ENCODE results near the gene DMD.

Gene DMD

DNA sequence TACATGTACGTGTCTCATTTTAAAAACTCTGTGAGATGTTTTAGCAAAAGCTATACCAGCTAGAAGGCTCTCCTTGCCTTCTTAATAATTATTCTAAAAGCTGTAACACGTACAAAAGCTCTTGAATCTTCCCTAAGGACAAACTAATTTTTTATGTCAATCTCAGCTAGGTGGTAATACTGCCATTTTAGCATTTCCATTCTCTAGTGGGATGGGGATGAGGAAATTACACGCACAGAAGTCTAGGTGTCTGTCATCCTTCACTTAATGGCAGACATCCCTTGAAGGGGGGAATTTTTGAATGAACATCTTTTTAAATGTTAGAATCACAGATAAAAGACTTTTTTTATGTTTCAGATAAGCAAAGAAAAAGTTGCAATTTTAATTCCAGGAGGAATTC is 569.1 kb downstream of the DMD start:
- Histone ChIP-seq H3K27ac (ENCODE audit: insufficient read depth, low read length, poor library complexity, severe bottlenecking) (no peak overlapping the region), H3K9me3 (ENCODE audit: control insufficient read depth, low read length) (no peaks in the 10 kb centered on the region), H3K36me3 (ENCODE audit: control insufficient read depth, insufficient read depth, low read length) (no peaks in the 10 kb centered on the region), H3K4me3 (ENCODE audit: insufficient read depth, low read depth, low read length, poor library complexity, severe bottlenecking) (no peak overlapping the region), H3K4me1 (ENCODE audit: control insufficient read depth, insufficient read depth, low read length, poor library complexity, severe bottlenecking) (no peaks in the 10 kb centered on the region), H3K27me3 (replicated peaks; ENCODE audit: control insufficient read depth, insufficient read depth, low read length, poor library complexity, severe bottlenecking) (no peaks in the 10 kb centered on the region)
- no peak for DNase-seq

DNA sequence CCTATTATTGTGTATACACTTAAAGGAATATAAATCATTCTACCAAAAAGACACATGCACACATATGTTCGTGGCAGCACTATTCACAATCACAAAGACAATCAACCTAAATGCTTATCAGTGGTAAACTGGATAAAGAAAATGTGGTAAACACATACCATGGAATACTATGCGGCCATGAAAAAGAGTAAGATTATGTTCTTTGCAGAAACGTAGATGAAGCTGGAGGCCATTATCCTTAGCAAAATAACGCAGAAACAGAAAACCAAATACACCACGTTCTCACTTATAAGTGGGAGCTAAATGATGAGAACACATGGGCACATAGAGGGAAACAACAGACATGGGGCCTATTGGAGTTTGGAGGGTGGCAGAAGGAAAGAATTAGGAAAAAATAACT is 593.2 kb downstream of the DMD start:
- Histone ChIP-seq H3K4me3 (ENCODE audit: insufficient read depth, low read depth, low read length, poor library complexity, severe bottlenecking) (no peak overlapping the region), H3K4me1 (ENCODE audit: control insufficient read depth, insufficient read depth, low read length, poor library complexity, severe bottlenecking) (no peaks in the 10 kb centered on the region)
- no peak for DNase-seq

DNA sequence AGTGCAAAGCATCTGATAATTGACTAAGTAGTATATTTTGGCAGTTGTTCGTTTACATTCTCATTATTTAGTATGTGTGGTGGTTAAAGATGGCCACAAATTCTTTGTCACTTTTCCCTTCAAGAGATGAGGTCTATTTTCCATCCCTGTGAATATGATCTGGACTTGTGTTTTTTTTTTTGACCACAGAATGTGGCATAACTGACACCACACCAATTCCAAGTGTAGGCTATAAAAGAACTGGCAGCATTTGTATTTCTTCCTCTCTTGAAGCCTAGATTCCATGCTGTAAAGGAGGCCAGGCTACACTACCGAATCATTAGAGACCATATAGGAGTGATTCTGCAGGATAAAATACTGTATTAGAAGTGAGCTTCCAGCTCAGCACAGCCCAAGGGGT is 596.6 kb downstream of the DMD start:
- DNase-seq, result no peak
- Histone ChIP-seq H3K9me3 (ENCODE audit: control insufficient read depth, low read length) (no peaks in the 10 kb centered on the region), H3K27ac (ENCODE audit: insufficient read depth, low read length, poor library complexity, severe bottlenecking) (no peak overlapping the region), H3K4me1 (ENCODE audit: control insufficient read depth, insufficient read depth, low read length, poor library complexity, severe bottlenecking) (no peaks in the 10 kb centered on the region), H3K36me3 (ENCODE audit: control insufficient read depth, insufficient read depth, low read length) (no peaks in the 10 kb centered on the region), H3K27me3 (replicated peaks; ENCODE audit: control insufficient read depth, insufficient read depth, low read length, poor library complexity, severe bottlenecking) (no peaks in the 10 kb centered on the region), H3K4me3 (ENCODE audit: insufficient read depth, low read depth, low read length, poor library complexity, severe bottlenecking) (no peak overlapping the region)

More for the DNA sequence above, 593.2 kb downstream of the DMD start:
- Histone ChIP-seq H3K9me3 (ENCODE audit: control insufficient read depth, low read length) (no peaks in the 10 kb centered on the region), H3K27ac (ENCODE audit: insufficient read depth, low read length, poor library complexity, severe bottlenecking) (no peak overlapping the region), H3K27me3 (replicated peaks; ENCODE audit: control insufficient read depth, insufficient read depth, low read length, poor library complexity, severe bottlenecking) (no peaks in the 10 kb centered on the region), H3K36me3 (ENCODE audit: control insufficient read depth, insufficient read depth, low read length) (no peaks in the 10 kb centered on the region)

DNA sequence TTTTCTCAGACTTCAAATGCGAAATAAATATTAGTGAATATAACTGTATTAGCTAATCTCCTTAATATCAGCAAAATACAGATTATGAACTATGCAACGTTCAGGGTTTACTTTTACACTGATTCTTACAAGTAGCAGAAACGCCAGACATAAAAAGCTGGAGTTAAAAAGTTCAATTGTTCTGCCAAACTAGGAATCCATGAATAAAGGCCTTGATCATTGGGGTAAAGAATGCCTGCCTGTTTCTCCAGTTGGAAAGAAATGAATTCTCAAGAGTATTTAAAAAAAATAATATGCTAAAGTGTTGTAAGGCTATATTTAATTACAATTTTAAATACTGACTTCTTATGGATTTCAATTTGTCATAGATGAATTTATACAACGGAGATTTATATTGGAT is 612.2 kb downstream of the DMD start:
- Histone ChIP-seq H3K4me3 (ENCODE audit: insufficient read depth, low read depth, low read length, poor library complexity, severe bottlenecking) (no peak overlapping the region), H3K9me3 (ENCODE audit: control insufficient read depth, low read length) (no peaks in the 10 kb centered on the region), H3K27me3 (replicated peaks; ENCODE audit: control insufficient read depth, insufficient read depth, low read length, poor library complexity, severe bottlenecking) (no peaks in the 10 kb centered on the region), H3K27ac (ENCODE audit: insufficient read depth, low read length, poor library complexity, severe bottlenecking) (no peak overlapping the region), H3K4me1 (ENCODE audit: control insufficient read depth, insufficient read depth, low read length, poor library complexity, severe bottlenecking) (no peaks in the 10 kb centered on the region), H3K36me3 (ENCODE audit: control insufficient read depth, insufficient read depth, low read length) (no peaks in the 10 kb centered on the region)
- DNase-seq, result no peak

DNA sequence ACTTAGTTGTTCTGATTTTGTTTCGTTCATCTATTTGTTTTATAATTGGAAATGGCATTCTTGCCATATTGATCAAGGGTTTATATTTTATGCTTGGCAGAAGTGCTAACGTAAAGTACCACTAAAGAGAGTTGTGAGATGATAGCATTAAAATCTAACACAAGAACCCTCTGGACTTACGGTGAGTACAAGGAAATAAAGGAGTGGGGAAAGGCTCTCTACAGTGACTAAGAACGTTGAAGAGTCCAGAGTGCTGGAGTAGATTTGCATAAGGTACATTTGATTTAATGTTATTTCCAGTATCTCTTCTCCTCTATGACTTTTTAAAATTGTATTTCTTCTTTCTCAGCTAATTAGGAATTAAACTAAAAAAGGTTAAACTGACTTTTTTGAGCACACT is 612.6 kb downstream of the DMD start:
- Histone ChIP-seq H3K27me3 (replicated peaks; ENCODE audit: control insufficient read depth, insufficient read depth, low read length, poor library complexity, severe bottlenecking) (no peaks in the 10 kb centered on the region), H3K27ac (ENCODE audit: insufficient read depth, low read length, poor library complexity, severe bottlenecking) (no peak overlapping the region), H3K9me3 (ENCODE audit: control insufficient read depth, low read length) (no peaks in the 10 kb centered on the region), H3K4me1 (ENCODE audit: control insufficient read depth, insufficient read depth, low read length, poor library complexity, severe bottlenecking) (no peaks in the 10 kb centered on the region), H3K4me3 (ENCODE audit: insufficient read depth, low read depth, low read length, poor library complexity, severe bottlenecking) (no peak overlapping the region), H3K36me3 (ENCODE audit: control insufficient read depth, insufficient read depth, low read length) (no peaks in the 10 kb centered on the region)
- DNase-seq, result no peak

DNA sequence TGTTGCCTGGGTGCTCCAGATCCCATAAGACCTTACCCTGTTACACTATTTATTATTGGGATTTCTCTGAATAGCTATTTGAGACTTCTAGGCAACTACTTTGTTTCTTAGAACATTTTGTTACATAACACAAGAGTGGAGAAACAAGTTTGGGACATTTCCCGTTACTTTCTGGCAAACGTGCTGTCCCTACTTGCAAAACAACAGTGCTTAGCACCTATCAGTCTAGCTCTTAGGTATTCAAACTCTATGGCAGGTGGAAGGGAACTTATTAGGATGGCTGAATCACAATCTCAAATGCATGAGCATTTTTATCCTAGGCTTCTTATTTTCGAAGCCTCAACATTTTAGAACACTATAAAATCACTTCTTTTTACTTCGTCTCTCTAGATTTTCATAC is 613.6 kb downstream of the DMD start:
- no peak for DNase-seq
- no peaks in the 10 kb centered on the region for H3K36me3 ChIP-seq (ENCODE audit: control insufficient read depth, insufficient read depth, low read length)
- no peak overlapping the region for H3K27ac ChIP-seq (ENCODE audit: insufficient read depth, low read length, poor library complexity, severe bottlenecking)
- H3K27me3 ChIP-seq (replicated peaks; ENCODE audit: control insufficient read depth, insufficient read depth, low read length, poor library complexity, severe bottlenecking), result no peaks in the 10 kb centered on the region
- no peak overlapping the region for H3K4me3 ChIP-seq (ENCODE audit: insufficient read depth, low read depth, low read length, poor library complexity, severe bottlenecking)
- no peaks in the 10 kb centered on the region for H3K9me3 ChIP-seq (ENCODE audit: control insufficient read depth, low read length)
- no peaks in the 10 kb centered on the region for H3K4me1 ChIP-seq (ENCODE audit: control insufficient read depth, insufficient read depth, low read length, poor library complexity, severe bottlenecking)

DNA sequence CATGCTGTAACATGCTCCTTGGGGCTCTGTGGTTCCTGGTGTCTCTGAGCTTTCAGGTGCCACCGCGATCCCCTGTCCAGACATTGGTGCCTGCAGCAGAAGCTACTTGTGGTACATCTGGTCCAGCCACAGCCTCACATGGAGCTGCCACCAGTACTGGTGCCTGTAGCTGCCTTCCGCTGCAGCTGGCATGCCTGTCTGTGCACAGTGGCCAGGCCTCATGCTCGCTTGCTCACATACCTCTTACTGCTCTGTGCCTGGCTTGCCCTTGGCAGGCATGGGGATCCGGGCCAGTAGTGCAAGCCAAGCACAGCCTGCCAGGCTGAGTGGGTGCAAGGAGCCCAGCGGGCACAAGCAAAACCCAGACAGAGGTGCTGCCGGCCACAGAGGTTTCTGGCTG is 618.6 kb downstream of the DMD start:
- Histone ChIP-seq H3K4me1 (ENCODE audit: control insufficient read depth, insufficient read depth, low read length, poor library complexity, severe bottlenecking) (no peaks in the 10 kb centered on the region), H3K36me3 (ENCODE audit: control insufficient read depth, insufficient read depth, low read length) (no peaks in the 10 kb centered on the region), H3K27ac (ENCODE audit: insufficient read depth, low read length, poor library complexity, severe bottlenecking) (no peak overlapping the region), H3K4me3 (ENCODE audit: insufficient read depth, low read depth, low read length, poor library complexity, severe bottlenecking) (no peak overlapping the region), H3K9me3 (ENCODE audit: control insufficient read depth, low read length) (no peaks in the 10 kb centered on the region), H3K27me3 (replicated peaks; ENCODE audit: control insufficient read depth, insufficient read depth, low read length, poor library complexity, severe bottlenecking) (no peaks in the 10 kb centered on the region)
- no peak for DNase-seq

DNA sequence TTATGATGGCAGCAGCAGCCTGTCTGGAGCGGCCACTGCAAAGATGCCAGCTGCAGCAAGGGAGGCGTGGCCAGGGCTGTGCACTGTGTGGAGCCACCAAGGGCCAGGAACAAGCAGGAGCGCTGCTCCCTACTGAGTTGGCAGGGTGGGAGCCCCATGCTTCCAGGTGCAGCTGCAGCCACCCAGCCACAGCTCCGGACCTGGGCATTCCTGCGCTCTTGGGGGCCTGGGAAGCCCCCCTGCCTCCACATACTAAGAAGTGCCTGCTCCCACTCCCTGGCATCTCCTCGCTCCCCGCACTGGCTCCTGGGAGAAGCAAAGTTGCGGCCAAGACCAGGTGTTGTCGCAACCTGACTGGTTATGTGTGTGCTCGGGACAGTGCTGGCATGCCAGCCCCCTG is 619.8 kb downstream of the DMD start:
- no peaks in the 10 kb centered on the region for H3K4me1 ChIP-seq (ENCODE audit: control insufficient read depth, insufficient read depth, low read length, poor library complexity, severe bottlenecking)
- no peak overlapping the region for H3K27ac ChIP-seq (ENCODE audit: insufficient read depth, low read length, poor library complexity, severe bottlenecking)
- H3K9me3 ChIP-seq (ENCODE audit: control insufficient read depth, low read length), result no peaks in the 10 kb centered on the region
- H3K36me3 ChIP-seq (ENCODE audit: control insufficient read depth, insufficient read depth, low read length), result no peaks in the 10 kb centered on the region
- H3K27me3 ChIP-seq (replicated peaks; ENCODE audit: control insufficient read depth, insufficient read depth, low read length, poor library complexity, severe bottlenecking), result no peaks in the 10 kb centered on the region
- no peak for DNase-seq
- H3K4me3 ChIP-seq (ENCODE audit: insufficient read depth, low read depth, low read length, poor library complexity, severe bottlenecking), result no peak overlapping the region

DNA sequence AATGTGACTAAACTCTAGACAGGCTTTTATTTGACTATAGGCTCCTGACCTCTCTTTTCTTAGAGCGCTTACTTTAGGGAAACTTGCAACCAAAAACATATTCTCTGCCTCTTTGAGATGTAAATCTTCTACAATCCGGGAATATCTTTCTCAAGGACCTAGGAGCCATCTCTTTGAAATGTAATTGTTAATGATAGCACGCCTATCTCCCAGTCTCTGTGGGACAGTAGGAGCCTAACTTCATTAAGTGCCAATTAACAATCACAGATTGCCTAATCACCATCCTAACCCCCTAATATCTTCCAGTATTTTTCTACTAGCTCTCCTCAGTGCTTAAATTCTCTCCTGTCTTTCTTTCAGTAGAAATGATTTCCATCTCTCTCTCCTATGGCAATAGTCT is 628.6 kb downstream of the DMD start:
- no peak overlapping the region for H3K27ac ChIP-seq (ENCODE audit: insufficient read depth, low read length, poor library complexity, severe bottlenecking)
- H3K27me3 ChIP-seq (replicated peaks; ENCODE audit: control insufficient read depth, insufficient read depth, low read length, poor library complexity, severe bottlenecking), result no peaks in the 10 kb centered on the region
- no peak overlapping the region for H3K4me3 ChIP-seq (ENCODE audit: insufficient read depth, low read depth, low read length, poor library complexity, severe bottlenecking)
- no peaks in the 10 kb centered on the region for H3K36me3 ChIP-seq (ENCODE audit: control insufficient read depth, insufficient read depth, low read length)
- no peaks in the 10 kb centered on the region for H3K9me3 ChIP-seq (ENCODE audit: control insufficient read depth, low read length)
- DNase-seq, result no peak
- no peaks in the 10 kb centered on the region for H3K4me1 ChIP-seq (ENCODE audit: control insufficient read depth, insufficient read depth, low read length, poor library complexity, severe bottlenecking)

DNA sequence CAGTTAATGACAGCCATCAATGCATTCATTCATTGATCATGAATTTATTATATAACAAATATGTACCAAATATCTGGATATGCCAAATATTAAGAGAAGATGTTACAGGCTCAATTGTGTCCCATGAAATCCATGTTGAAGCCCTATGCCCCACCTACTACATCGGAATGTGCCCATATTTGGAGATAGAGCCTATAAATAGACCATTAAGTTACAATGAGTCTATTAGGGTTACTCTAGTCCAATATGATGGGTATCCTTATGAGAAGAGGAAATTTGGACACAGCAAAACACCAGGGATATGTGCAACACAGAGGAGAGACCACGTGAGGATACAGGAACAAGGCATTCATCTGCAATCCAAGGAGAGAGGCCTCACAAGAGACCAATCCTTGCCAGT is 634.5 kb downstream of the DMD start:
- Histone ChIP-seq H3K9me3 (ENCODE audit: control insufficient read depth, low read length) (no peaks in the 10 kb centered on the region), H3K36me3 (ENCODE audit: control insufficient read depth, insufficient read depth, low read length) (no peaks in the 10 kb centered on the region), H3K4me1 (ENCODE audit: control insufficient read depth, insufficient read depth, low read length, poor library complexity, severe bottlenecking) (no peaks in the 10 kb centered on the region), H3K27me3 (replicated peaks; ENCODE audit: control insufficient read depth, insufficient read depth, low read length, poor library complexity, severe bottlenecking) (no peaks in the 10 kb centered on the region), H3K27ac (ENCODE audit: insufficient read depth, low read length, poor library complexity, severe bottlenecking) (no peak overlapping the region), H3K4me3 (ENCODE audit: insufficient read depth, low read depth, low read length, poor library complexity, severe bottlenecking) (no peak overlapping the region)
- DNase-seq, result no peak

DNA sequence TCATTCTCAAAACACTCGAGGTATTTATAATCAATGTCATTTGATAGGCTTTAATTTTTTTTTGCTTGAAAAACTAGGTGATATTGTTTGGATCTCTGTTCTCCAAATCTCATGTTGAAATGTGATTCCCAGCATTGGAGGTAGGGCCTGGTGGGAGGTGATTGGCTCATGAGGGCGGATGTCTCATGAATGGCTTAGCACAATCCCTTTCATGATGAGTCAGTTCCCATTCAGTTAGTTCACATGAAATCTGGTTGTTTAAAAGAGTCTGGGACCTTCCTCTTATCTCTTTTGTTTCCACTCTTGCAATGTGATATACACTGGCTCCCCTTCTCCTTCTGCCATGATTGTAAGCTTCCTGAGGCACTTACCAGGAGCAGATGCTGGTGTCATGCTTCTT is 638.7 kb downstream of the DMD start:
- no peak for DNase-seq
- no peak overlapping the region for H3K4me3 ChIP-seq (ENCODE audit: insufficient read depth, low read depth, low read length, poor library complexity, severe bottlenecking)
- H3K27me3 ChIP-seq (replicated peaks; ENCODE audit: control insufficient read depth, insufficient read depth, low read length, poor library complexity, severe bottlenecking), result no peaks in the 10 kb centered on the region
- no peaks in the 10 kb centered on the region for H3K9me3 ChIP-seq (ENCODE audit: control insufficient read depth, low read length)
- no peaks in the 10 kb centered on the region for H3K4me1 ChIP-seq (ENCODE audit: control insufficient read depth, insufficient read depth, low read length, poor library complexity, severe bottlenecking)
- no peaks in the 10 kb centered on the region for H3K36me3 ChIP-seq (ENCODE audit: control insufficient read depth, insufficient read depth, low read length)
- H3K27ac ChIP-seq (ENCODE audit: insufficient read depth, low read length, poor library complexity, severe bottlenecking), result no peak overlapping the region
